ENCODE results near the gene BCORL1.

BCORL1 gene

GRCh38 chrX:130055899-130056298, 73.5 kb downstream of the BCORL1 start:
- in situ Hi-C loops (cut with MboI; ENCODE audit: low sequenced_read_pairs) = no loop called here

- in situ Hi-C loops (cut with MboI; ENCODE audit: low sequenced_read_pairs) = no loop called here
Measured at GRCh38 chrX:130057209-130057608, 74.8 kb downstream of the BCORL1 start.

- in situ Hi-C loops (cut with MboI; ENCODE audit: low sequenced_read_pairs) = no loop called here
Measured at GRCh38 chrX:130058652-130059051, 76.2 kb downstream of the BCORL1 start.

GRCh38 chrX:130060122-130061069, 78.0 kb downstream of the BCORL1 start:
- in situ Hi-C loops (cut with MboI; ENCODE audit: low sequenced_read_pairs) = no loop called here

GRCh38 chrX:130066975-130067615, 84.7 kb downstream of the BCORL1 start:
- in situ Hi-C loops (cut with MboI; ENCODE audit: low sequenced_read_pairs) = no loop called here

- in situ Hi-C loops (cut with MboI; ENCODE audit: low sequenced_read_pairs) = no loop called here
Measured at GRCh38 chrX:130071611-130072344, 89.3 kb downstream of the BCORL1 start.

- in situ Hi-C loops (cut with MboI; ENCODE audit: low sequenced_read_pairs) = no loop called here
Measured at GRCh38 chrX:130072345-130072740, 89.9 kb downstream of the BCORL1 start.

- in situ Hi-C loops (cut with MboI; ENCODE audit: low sequenced_read_pairs) = no loop called here
Measured at GRCh38 chrX:130075777-130076176, 93.3 kb downstream of the BCORL1 start.

- in situ Hi-C loops (cut with MboI; ENCODE audit: low sequenced_read_pairs) = no loop called here
Measured at GRCh38 chrX:130079824-130080406, 97.5 kb downstream of the BCORL1 start.

GRCh38 chrX:130080791-130081367, 98.4 kb downstream of the BCORL1 start:
- in situ Hi-C loops (cut with MboI; ENCODE audit: low sequenced_read_pairs) = no loop called here

- in situ Hi-C loops (cut with MboI; ENCODE audit: low sequenced_read_pairs) = no loop called here
Measured at GRCh38 chrX:130081421-130082045, 99.1 kb downstream of the BCORL1 start.

GRCh38 chrX:130082244-130083106, 100.0 kb downstream of the BCORL1 start:
- in situ Hi-C loops (cut with MboI; ENCODE audit: low sequenced_read_pairs) = no loop called here

- in situ Hi-C loops (cut with MboI; ENCODE audit: low sequenced_read_pairs) = no loop called here
Measured at GRCh38 chrX:130083107-130083490, 100.7 kb downstream of the BCORL1 start.

GRCh38 chrX:130083656-130084382, 101.4 kb downstream of the BCORL1 start:
- in situ Hi-C loops (cut with MboI; ENCODE audit: low sequenced_read_pairs) = no loop called here

GRCh38 chrX:130084631-130085237, 102.3 kb downstream of the BCORL1 start:
- in situ Hi-C loops (cut with MboI; ENCODE audit: low sequenced_read_pairs) = no loop called here

- in situ Hi-C loops (cut with MboI; ENCODE audit: low sequenced_read_pairs) = no loop called here
Measured at GRCh38 chrX:130085551-130086446, 103.4 kb downstream of the BCORL1 start.
